SIG-M5 treated with dmso at 0.1 percent for 504 hours (cell line): ENCODE results near the gene TIPARP.

Experiments used
- DNase-seq: peaks from one replicate; lab custom pipeline; 2025; ENCODE audit not compliant: unreplicated experiment; lab: John Stamatoyannopoulos, UW

Gene TIPARP, protein sequence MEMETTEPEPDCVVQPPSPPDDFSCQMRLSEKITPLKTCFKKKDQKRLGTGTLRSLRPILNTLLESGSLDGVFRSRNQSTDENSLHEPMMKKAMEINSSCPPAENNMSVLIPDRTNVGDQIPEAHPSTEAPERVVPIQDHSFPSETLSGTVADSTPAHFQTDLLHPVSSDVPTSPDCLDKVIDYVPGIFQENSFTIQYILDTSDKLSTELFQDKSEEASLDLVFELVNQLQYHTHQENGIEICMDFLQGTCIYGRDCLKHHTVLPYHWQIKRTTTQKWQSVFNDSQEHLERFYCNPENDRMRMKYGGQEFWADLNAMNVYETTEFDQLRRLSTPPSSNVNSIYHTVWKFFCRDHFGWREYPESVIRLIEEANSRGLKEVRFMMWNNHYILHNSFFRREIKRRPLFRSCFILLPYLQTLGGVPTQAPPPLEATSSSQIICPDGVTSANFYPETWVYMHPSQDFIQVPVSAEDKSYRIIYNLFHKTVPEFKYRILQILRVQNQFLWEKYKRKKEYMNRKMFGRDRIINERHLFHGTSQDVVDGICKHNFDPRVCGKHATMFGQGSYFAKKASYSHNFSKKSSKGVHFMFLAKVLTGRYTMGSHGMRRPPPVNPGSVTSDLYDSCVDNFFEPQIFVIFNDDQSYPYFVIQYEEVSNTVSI

GRCh38 chr3:156674046-156674910 is at the start of gene TIPARP:
TIPARP (plus strand) TSS chr3:156674590; CDS start chr3:156677698, 3,108 bp downstream.
- peak; percentile 97 for DNase-seq

GRCh38 chr3:156626104-156626503 is 48.3 kb upstream of the TIPARP start:
- no peak for DNase-seq

- DNase-seq, result no peak
These were observed 46.3 kb upstream of the TIPARP start for GRCh38 chr3:156627946-156628569.

- no peak for DNase-seq
These were observed 45.4 kb upstream of the TIPARP start for GRCh38 chr3:156628836-156629618.

DNA sequence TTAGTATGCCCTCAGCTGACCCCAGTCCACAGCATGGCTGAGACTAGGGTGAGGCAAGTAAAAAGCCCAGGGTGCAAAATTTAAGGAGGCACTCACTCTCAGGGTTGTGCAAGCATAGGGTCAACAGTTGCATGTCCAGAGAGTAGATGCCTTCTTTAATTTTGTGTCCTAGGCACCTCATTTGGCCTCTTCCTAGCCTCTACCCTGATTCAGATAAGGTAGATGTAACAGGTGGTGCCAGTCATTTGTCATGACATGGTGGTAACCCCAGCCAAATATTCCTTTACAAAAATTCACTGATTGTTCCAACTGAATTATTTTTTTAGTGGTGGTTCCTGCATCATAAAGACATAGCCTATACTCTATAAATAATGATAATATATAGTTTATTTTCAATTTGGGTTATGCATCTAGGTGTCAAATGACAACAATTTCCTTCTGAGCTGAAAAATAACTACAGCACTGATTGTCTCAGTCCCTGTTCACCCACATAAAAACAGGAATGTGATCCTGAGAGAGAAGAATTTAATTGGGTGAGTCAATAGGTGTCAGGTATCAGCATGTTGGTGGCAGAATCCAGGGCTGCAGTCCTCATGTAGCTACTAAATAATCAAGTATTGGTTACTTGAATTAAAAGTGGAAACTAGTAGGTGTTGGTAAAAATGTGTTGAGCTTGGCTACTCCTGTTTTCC is 44.2 kb upstream of the TIPARP start:
- no peak for DNase-seq

GRCh38 chr3:156630773-156631093 is 43.7 kb upstream of the TIPARP start:
- DNase-seq, result no peak

- no peak for DNase-seq
These were observed 43.1 kb upstream of the TIPARP start for GRCh38 chr3:156631323-156631722.

DNA sequence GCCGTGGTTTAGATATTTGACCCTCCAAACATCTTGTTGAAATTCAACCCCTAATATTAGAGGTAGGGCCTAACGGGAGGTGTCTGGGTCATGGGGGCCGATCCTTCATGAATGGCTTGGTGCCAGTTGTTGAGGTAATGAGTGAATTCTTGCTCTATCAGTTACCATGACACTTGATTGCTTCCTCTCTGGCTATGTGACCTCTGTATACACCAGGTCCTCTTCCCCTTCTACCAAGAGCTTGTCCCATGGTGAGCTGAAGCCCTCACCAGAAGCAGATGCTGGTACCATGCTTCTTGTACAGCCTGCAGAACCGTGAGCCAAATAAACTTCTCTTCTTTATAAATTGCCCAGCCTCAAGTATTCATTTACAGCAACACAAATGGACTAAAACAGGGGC is 41.8 kb upstream of the TIPARP start:
- DNase-seq, result no peak

- no peak for DNase-seq
These were observed 41.1 kb upstream of the TIPARP start for GRCh38 chr3:156633335-156633734.

GRCh38 chr3:156635034-156635433 is 39.4 kb upstream of the TIPARP start:
- DNase-seq, result no peak

GRCh38 chr3:156635973-156636372 is 38.4 kb upstream of the TIPARP start:
- DNase-seq, result no peak

DNA sequence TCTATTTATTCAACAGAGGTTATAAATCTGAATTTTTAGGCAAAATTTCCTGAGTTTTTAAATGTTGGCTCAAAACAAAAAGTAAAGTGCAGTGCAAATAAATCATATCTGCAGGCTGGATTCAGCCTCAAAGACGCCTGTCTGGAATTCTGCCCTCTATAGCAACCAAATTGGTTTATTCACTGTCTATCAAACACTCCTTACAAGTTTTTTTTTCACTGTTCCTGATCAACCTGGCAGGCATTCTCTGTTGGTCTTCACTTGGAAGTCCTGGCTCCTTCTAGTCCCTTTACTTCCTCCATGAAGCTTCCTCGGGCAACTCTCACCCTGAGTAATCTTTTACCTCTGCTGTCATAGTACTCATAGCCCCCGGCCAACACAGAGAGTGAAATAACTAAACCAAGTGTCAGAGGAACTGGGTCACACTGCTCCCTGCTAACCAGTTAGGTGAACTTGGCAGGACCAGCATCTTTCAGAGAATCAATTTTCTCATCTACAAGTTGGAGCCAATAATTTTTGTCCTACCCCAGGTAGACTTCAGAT is 36.8 kb upstream of the TIPARP start:
- no peak for DNase-seq

- DNase-seq, result no peak
These were observed 36.1 kb upstream of the TIPARP start for GRCh38 chr3:156638271-156638670.

- DNase-seq, result no peak
These were observed 34.9 kb upstream of the TIPARP start for GRCh38 chr3:156639414-156640023.

DNA sequence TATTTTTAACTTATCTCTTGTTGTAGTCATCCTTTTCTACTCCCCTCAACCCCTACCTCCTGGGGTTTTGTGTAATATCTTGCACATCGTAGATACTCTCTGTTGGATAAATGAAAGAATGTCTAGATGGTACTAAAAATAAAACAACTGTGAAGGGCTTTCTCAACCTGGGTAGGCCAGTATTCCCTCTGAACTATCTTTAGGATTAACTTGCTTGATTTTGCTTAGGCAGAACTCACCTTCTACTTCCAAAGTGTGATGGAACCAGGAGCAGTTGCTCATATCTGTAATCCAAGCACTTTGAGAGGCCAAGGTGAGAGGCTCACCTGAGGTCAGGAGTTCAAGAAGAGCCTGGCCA is 32.8 kb upstream of the TIPARP start:
- no peak for DNase-seq

GRCh38 chr3:156642750-156643728 is 31.4 kb upstream of the TIPARP start:
- peak; percentile 78 for DNase-seq

DNA sequence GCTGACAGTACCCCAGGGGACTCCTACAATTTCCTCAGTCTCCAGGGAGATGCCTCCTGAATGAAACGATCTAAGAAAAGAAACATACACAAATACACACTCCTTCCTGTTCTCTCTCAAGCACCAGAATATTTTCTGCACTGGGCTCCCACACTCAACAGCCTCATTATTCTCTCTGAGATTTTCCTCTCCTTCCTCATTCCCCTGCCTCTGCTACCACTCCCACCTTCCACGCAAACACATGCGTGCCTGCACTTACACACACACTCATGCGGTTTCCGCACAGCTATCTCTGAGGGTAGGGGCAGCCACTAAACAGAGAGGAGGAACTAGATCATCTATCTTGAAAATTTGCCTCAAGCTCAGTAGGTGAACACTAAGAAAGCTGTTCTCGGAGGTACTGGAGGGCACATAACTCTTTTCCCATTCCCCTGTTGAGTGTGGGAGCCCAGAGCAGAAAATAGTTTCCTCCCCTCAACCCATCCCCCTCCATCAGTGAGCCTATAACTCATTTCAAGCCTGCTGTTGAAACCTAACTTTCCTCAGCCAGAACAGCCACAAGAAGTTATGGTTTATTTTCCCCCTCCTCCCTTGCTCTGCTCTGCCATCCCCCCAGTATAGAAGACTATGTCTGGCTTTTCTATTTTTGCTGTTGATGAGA is 30.5 kb upstream of the TIPARP start:
- DNase-seq, result peak; percentile 91

DNA sequence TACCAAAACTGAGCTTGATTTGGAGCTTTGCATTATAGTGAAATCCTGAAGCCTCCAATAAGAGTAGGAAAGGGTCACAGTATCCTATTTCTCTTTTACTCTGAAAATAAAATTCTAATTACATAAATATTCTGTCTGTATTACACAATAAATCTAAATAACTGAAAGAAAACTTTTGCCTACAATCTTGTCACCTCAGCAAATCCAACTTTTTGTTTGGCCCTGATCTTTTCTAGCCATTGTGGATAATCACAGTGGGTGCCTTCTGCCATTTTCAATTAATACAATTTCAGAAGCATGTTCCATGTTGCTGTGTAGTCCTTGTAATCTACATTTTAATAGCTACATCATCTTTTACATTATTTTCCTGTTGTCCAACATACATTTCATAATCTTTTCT is 29.4 kb upstream of the TIPARP start:
- DNase-seq, result no peak
